Lower lobe of right lung (tissue), 2 donors: Measurements from ENCODE around the gene CD83. TPM values are rescaled to one million over a fixed set of nuclear protein-coding genes. Genes with fewer than 3 reads are reported as not detected.

Experiments
- ATAC-seq, 2 donors: fragments of 200-7000 bp; cut with Tn5 transposase; one replicate each; pipeline ENCODE4 v1.9.1; 2020 to 2022; ENCODE audit warnings: mild to moderate bottlenecking in 2 of 2, moderate library complexity in 2 of 2
- DNase-seq: peaks from one replicate; pipeline ENCODE4 v3.0.0-alpha.2; 2020
- H3K27ac ChIP-seq: fragments of 200-600 bp; one replicate; pipeline ENCODE4 v1.8.0; 2022
- H3K27me3 ChIP-seq: fragments of 200-600 bp; one replicate; pipeline ENCODE4 v1.8.0; 2022; ENCODE audit warnings: low read depth
- H3K36me3 ChIP-seq: fragments of 200-600 bp; one replicate; pipeline ENCODE4 v1.8.0; 2022; ENCODE audit warnings: mild to moderate bottlenecking
- H3K4me1 ChIP-seq: fragments of 200-600 bp; one replicate; pipeline ENCODE4 v1.8.0; 2022
- H3K4me3 ChIP-seq: fragments of 200-600 bp; one replicate; pipeline ENCODE4 v1.8.0; 2022; ENCODE audit warnings: mild to moderate bottlenecking
- H3K9me3 ChIP-seq: fragments of 200-600 bp; one replicate; pipeline ENCODE4 v1.8.0; 2022
- intact Hi-C: fragments of 100-400 bp; cut with DNase I; formaldehyde crosslinking; loops from one replicate; pipeline ENCODE4 v1.11.0; 2022
- total RNA-seq: library from RNA; stranded (reverse); fragmentation: NEBNext Ultra II Directional; extraction: Animal tissue kit (Norgen Biotek cat#: 25700); gene quantifications from one replicate; pipeline ENCODE4 v1.2.1, GENCODE V29; 2021
- TF ChIP-seq, protein P1 (sequence below): fragments of 200-600 bp; IDR thresholded peaks from one replicate; pipeline ENCODE4 v1.8.0; 2022; ENCODE audit warnings: antibody characterized with exemption, mild to moderate bottlenecking
- donor health status: DM: no; HTN: yes; CAD: no; lungs with severe emphysema.

CD83 gene
- total RNA-seq, 1 donor from 2014 or later, result 25.0 TPM

DNA sequence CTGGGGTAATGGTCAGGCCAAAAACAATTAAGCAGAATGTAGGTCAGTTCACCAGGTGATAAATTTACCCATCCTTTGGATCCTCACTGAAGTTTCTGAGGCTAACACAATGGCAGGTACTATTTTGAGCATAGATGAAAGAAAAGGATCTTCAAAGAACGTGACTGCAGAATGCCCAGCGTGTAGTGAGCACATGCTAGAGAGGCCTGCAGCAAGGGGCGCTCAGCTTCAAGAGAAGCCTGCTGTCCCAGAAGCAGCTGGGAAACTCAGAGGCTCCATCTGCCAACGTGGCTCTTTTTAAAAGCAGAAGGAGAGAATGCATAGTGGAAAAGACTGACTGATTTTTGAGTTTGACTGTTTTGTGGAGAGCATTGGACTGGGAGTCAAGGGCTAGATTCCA, 57.4 kb downstream of the CD83 start:
- no peak for ATAC-seq
- H3K9me3 ChIP-seq, result peaks cover 5% of the 10 kb centered on the region
- no peak overlapping the region for H3K27ac ChIP-seq
- no peaks in the 10 kb centered on the region for H3K4me1 ChIP-seq
- no peak for DNase-seq
- H3K27me3 ChIP-seq, result no peaks in the 10 kb centered on the region
- no peaks in the 10 kb centered on the region for H3K36me3 ChIP-seq
- intact Hi-C loops, result no loop called here
- TF ChIP-seq, protein P1, sequence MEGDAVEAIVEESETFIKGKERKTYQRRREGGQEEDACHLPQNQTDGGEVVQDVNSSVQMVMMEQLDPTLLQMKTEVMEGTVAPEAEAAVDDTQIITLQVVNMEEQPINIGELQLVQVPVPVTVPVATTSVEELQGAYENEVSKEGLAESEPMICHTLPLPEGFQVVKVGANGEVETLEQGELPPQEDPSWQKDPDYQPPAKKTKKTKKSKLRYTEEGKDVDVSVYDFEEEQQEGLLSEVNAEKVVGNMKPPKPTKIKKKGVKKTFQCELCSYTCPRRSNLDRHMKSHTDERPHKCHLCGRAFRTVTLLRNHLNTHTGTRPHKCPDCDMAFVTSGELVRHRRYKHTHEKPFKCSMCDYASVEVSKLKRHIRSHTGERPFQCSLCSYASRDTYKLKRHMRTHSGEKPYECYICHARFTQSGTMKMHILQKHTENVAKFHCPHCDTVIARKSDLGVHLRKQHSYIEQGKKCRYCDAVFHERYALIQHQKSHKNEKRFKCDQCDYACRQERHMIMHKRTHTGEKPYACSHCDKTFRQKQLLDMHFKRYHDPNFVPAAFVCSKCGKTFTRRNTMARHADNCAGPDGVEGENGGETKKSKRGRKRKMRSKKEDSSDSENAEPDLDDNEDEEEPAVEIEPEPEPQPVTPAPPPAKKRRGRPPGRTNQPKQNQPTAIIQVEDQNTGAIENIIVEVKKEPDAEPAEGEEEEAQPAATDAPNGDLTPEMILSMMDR, result no peak
- H3K4me3 ChIP-seq, result no peak overlapping the region

DNA sequence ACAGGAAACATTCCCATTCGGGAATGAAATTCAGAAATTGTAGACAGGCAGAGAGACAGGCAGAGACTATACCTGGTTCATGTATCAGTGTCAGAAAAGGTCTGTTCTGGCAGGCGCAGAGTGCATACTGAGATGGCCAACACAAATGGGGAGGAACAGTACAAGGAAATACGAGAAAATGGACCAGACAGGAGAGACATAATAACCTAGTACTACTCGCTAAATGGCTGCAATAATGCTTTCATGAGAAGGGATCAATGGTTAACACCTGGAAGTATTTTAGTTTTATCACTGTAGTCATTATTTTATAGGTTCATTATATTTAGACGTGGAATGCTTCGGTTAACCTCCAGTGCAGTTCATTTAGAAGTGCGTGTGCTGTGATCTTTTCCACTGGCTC, 58.9 kb downstream of the CD83 start:
- no peaks in the 10 kb centered on the region for H3K27me3 ChIP-seq
- H3K4me1 ChIP-seq, result no peaks in the 10 kb centered on the region
- H3K9me3 ChIP-seq, result no peaks in the 10 kb centered on the region
- intact Hi-C loops, result no loop called here
- no peak overlapping the region for H3K27ac ChIP-seq
- DNase-seq (no peak), ATAC-seq (no peak)
- H3K36me3 ChIP-seq, result no peaks in the 10 kb centered on the region
- H3K4me3 ChIP-seq, result no peak overlapping the region
- TF ChIP-seq, protein P1, result no peak

DNA sequence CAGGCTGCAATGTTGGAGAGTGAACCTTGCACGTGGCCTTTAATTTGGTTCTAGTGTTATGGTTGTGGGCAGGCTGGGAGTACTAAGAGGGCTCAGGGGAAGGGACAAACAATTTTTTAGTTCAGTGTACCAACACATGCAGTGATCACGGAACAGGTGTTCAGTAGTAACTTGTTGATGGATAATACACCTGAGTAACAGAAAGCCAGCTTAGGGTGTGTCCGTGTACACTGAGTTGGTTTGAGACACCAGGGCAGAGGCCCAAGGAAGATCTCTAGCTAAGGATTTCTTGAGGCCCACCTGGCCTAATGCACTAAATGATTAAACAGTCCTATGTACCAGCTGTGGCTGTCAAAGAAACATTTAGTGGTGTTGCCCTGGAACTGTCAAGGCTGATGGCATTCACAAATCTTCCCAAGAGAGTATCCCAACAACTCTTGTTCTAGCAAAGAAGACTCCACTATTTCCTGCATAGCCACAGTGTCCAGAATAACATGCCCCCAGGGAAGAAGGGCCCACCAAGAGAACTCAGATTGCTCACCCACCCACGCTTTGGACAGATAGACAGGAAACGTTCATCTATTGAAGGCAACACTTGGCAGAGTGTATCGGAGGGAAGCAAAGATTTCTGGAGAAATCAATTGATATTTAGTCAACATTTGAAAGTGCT, 60.0 kb downstream of the CD83 start:
- no peak for ATAC-seq
- DNase-seq, result no peak
- intact Hi-C loops, result no loop called here
- Histone ChIP-seq H3K27ac (no peak overlapping the region), H3K27me3 (no peaks in the 10 kb centered on the region), H3K36me3 (no peaks in the 10 kb centered on the region), H3K4me3 (no peak overlapping the region), H3K4me1 (no peaks in the 10 kb centered on the region), H3K9me3 (no peaks in the 10 kb centered on the region)
- TF ChIP-seq, protein P1, result no peak

DNA sequence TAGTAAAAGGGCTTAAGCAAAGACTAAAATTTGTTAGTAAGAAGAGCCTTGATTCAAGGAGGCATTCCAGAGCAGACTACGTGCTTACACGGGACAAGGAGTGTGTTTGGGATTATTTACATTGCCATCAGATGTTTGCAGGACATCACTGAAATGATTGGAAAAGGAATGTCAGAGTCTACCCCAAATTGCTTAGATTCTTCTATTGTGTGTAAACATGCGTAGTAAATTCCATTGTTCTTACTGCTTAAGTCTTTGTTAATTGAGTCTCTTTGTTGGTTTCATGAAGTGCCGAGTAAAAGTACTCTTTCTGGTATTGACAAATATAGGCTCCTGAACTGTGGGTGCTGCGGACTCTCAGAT, 60.5 kb downstream of the CD83 start:
- no peaks in the 10 kb centered on the region for H3K4me1 ChIP-seq
- intact Hi-C loops, result no loop called here
- H3K4me3 ChIP-seq, result no peak overlapping the region
- ATAC-seq (peak in 1 of 2 donors; percentile 23), DNase-seq (no peak)
- no peaks in the 10 kb centered on the region for H3K27me3 ChIP-seq
- H3K9me3 ChIP-seq, result no peaks in the 10 kb centered on the region
- TF ChIP-seq, protein P1, result no peak
- H3K27ac ChIP-seq, result no peak overlapping the region
- no peaks in the 10 kb centered on the region for H3K36me3 ChIP-seq

DNA sequence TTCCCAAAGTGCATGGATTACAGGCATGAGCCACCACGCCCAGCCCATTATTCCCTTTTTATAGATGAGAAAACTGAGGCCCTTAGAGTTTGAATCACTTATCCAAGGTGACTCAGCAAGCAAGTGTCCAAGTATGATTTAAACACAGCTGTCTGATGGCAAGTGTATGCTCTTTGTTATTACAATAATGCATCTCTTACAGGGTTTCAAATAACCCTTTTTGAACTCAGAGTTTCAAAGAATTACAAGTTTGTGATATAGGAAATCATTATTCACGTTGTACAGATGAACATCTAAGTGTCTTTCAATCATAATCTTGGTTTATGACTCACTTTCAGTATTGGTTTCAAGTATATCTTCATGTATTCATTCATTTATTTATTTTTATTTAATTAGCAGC, 63.0 kb downstream of the CD83 start:
- no peaks in the 10 kb centered on the region for H3K9me3 ChIP-seq
- intact Hi-C loops, result no loop called here
- no peak overlapping the region for H3K27ac ChIP-seq
- H3K36me3 ChIP-seq, result no peaks in the 10 kb centered on the region
- no peak for ATAC-seq
- no peak for DNase-seq
- no peaks in the 10 kb centered on the region for H3K27me3 ChIP-seq
- H3K4me1 ChIP-seq, result no peaks in the 10 kb centered on the region
- TF ChIP-seq, protein P1, result no peak
- no peak overlapping the region for H3K4me3 ChIP-seq

DNA sequence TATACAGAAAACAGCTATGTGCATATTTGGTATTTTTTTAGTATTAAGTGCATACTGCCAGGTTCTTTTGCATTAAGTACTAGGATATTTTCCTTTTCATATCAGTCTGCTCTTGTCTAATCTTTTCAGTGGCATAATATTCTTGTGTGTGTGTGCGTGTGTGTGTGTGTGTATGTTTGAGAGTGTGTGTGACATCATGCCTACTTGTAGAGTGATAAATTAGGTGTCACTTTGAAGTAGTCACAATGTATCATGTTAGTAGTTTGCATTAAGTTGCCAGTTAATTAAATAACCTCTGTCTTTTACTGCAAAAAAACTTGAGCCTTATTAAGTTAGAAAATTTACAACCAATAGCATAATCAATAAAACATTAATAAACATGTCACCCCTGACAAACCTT, 65.3 kb downstream of the CD83 start:
- H3K9me3 ChIP-seq, result no peaks in the 10 kb centered on the region
- H3K27ac ChIP-seq, result no peak overlapping the region
- TF ChIP-seq, protein P1, result no peak
- H3K36me3 ChIP-seq, result no peaks in the 10 kb centered on the region
- no peak for DNase-seq
- ATAC-seq, result no peak
- intact Hi-C loops, result no loop called here
- no peaks in the 10 kb centered on the region for H3K27me3 ChIP-seq
- H3K4me3 ChIP-seq, result no peak overlapping the region
- H3K4me1 ChIP-seq, result no peaks in the 10 kb centered on the region
